GM12873 (cell line): ENCODE data around the gene IQGAP2.

Source experiments
- TF ChIP-seq, protein P1 (sequence below): IDR thresholded peaks from 2 replicates; pipeline ENCODE4 v1.5.1; 2012; ENCODE audit warnings: low read depth, mild to moderate bottlenecking, moderate library complexity, low read length, control low read depth; ENCODE audit not compliant: insufficient read depth; ENCODE audit errors: missing control alignments

IQGAP2 gene

DNA sequence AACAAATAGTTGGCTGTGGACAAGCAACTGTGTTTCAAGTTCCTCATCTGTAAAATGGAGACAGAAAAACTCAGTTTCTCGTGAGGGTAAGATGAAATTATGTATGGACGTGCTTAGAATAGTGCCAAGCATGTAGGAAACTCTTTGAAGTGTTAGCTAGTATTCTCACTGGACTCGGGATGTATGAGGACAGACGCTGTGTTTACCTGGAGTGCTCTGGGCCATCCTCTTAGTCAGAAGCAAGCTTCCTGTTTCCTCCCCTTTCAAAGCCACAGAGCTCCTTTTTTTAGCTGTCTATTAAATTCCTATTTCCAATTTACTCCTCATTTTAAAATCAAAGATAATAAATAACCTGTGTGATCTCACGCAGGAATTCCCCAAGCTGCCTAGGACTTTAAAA, 23.8 kb upstream of the IQGAP2 start:
- TF ChIP-seq, protein P1, sequence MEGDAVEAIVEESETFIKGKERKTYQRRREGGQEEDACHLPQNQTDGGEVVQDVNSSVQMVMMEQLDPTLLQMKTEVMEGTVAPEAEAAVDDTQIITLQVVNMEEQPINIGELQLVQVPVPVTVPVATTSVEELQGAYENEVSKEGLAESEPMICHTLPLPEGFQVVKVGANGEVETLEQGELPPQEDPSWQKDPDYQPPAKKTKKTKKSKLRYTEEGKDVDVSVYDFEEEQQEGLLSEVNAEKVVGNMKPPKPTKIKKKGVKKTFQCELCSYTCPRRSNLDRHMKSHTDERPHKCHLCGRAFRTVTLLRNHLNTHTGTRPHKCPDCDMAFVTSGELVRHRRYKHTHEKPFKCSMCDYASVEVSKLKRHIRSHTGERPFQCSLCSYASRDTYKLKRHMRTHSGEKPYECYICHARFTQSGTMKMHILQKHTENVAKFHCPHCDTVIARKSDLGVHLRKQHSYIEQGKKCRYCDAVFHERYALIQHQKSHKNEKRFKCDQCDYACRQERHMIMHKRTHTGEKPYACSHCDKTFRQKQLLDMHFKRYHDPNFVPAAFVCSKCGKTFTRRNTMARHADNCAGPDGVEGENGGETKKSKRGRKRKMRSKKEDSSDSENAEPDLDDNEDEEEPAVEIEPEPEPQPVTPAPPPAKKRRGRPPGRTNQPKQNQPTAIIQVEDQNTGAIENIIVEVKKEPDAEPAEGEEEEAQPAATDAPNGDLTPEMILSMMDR, result no peak

GRCh38 chr5:76379855-76380254, 23.2 kb upstream of the IQGAP2 start:
- TF ChIP-seq, protein P1, result no peak

DNA sequence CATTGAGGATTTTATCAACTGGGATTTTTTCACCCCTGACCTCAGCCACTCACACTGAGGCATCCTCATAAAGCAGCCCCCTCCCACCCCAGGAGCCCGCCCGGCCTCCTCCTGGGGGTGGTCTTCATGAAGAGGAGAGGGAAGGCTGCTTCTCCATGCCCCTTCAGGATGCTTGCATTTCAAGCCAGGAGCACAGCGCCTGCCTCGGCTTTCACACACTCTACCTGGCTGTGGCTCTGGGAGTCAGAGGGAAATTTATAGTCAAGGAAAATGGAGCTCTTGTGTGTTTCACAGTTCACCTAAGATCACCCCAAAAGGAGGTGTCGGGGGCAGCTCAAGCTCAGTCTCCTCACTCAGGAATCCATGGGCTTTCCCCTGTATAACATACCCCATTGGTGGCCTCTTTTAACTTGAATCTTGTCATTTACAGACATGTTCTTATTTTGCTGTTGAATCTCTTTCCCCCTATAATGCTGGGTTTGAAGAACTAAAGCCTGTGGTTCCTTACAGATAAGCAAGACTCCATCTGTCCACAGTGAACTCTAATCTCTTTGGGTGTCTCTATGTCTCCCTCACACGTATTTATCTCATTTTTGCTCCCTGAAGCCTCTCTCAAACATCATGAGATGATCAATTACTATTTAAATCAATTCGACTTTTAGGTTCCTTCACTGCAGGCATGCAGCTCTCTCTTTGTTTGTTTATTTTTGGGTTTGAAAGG, 22.6 kb upstream of the IQGAP2 start:
- TF ChIP-seq, protein P1, result no peak

GRCh38 chr5:76383126-76383832, 19.8 kb upstream of the IQGAP2 start:
- TF ChIP-seq, protein P1, result no peak

DNA sequence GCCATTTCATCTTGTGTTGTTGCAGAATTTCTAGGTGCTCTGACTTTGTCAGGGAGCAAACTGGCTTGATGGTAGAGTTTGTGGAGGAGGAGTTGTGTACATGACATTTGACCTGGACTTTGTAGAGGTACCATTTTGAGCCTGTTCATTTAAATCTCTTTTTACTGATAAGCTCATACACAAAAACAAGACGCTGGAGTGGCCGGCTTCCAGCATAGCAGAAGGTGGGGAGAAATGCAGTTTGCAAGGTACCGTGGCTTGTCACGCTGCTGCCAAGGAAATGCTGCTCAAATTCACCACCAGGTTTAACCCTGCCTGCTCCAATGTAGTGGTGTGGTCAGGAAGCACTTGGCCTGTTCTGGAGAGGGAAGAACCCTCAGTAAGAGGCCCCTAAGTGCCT, 18.9 kb upstream of the IQGAP2 start:
- TF ChIP-seq, protein P1, result no peak

DNA sequence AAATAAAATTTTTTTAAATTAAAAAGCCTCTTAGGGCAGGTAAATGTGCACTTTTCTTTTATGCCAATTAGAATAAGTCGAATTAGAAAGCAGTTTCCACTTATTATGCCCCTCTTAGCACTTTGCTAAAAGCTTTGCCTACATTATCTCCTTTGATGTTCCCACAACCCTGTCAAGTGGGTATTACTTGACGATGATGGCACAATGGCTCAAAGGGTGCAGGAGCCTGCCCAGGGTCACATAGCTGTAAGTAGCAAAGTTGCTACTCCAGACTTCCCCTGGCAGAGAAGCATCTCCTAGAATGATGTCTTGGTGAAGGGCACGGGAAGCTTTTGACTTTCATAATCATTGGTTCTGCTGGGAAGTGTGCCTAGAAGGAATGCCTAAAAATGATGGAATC, 18.4 kb upstream of the IQGAP2 start:
- TF ChIP-seq, protein P1, result no peak

DNA sequence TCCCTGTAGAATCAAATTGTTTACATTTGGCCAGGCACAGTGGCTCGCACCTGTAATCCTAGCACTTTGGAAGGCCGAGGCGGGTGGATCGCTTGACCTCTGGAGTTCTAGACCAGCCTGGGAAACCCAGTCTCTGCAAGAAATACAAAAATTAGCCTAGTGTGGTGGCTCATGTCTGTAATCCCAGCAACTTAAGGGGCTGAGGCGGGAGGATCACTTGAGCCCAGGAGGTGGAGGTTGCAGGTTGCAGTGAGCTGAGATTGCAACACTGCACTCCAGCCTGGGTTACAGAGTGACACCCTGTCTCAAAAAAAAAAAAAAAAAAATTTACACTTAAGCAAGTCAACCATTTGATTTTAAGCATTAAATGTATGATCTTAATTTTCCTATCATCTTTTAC, 17.5 kb upstream of the IQGAP2 start:
- TF ChIP-seq, protein P1, result no peak
